Glutamatergic neuron (in vitro differentiated cells): ENCODE results near the gene NOXO1. TPM values are rescaled to one million over a fixed set of nuclear protein-coding genes. Genes with fewer than 3 reads are reported as not detected.
A peak's percentile ranks its signal among the peaks of the same experiment; 100 is the strongest.

ENCODE experiments used
- DNase-seq: peaks from one replicate; pipeline ENCODE4 v3.0.0; 2022
- H3K27ac Mint-ChIP-seq: one replicate; pipeline ENCODE4 v1.8.0; 2020; ENCODE audit warnings: mild to moderate bottlenecking, mixed read lengths, inconsistent platforms; ENCODE audit not compliant: unreplicated experiment
- H3K27me3 Mint-ChIP-seq: one replicate; pipeline ENCODE4 v1.8.0; 2020; ENCODE audit warnings: mild to moderate bottlenecking, moderate library complexity, mixed read lengths, inconsistent platforms; ENCODE audit not compliant: unreplicated experiment
- H3K36me3 Mint-ChIP-seq: one replicate; pipeline ENCODE4 v1.8.0; 2020; ENCODE audit warnings: mild to moderate bottlenecking, mixed read lengths, inconsistent platforms; ENCODE audit not compliant: unreplicated experiment
- H3K4me1 Mint-ChIP-seq: one replicate; pipeline ENCODE4 v1.8.0; 2020; ENCODE audit warnings: mild to moderate bottlenecking, low read depth, mixed read lengths, inconsistent platforms; ENCODE audit not compliant: unreplicated experiment
- H3K4me3 Mint-ChIP-seq: one replicate; pipeline ENCODE4 v1.8.0; 2020; ENCODE audit warnings: mild to moderate bottlenecking, mixed read lengths, inconsistent platforms; ENCODE audit not compliant: unreplicated experiment
- H3K9me3 Mint-ChIP-seq: one replicate; pipeline ENCODE4 v1.8.0; 2020; ENCODE audit warnings: mild to moderate bottlenecking, moderate library complexity, mixed read lengths, inconsistent platforms; ENCODE audit not compliant: unreplicated experiment
- CTCF ChIP-seq: fragments of 200-600 bp; sonication (generic); IDR thresholded peaks from one replicate; pipeline ENCODE4 v1.5.0; 2021; ENCODE audit not compliant: partially characterized antibody, unreplicated experiment
- total RNA-seq: library from RNA; stranded (reverse); fragmentation: NEBNext Ultra II Directional; extraction: Animal tissue kit (Norgen Biotek cat#: 25700); gene quantifications from one replicate; pipeline ENCODE4 v1.2.1, GENCODE V29; 2021; ENCODE audit not compliant: unreplicated experiment

Gene NOXO1
- total RNA-seq, 1 donor from 2014 or later = 1.3 TPM

GRCh38 chr16:1979271-1980029 lies 1.8 kb downstream of the NOXO1 start:
- H3K9me3 Mint-ChIP-seq = peaks cover 2% of the 10 kb centered on the region
- peak overlapping the region; percentile 30 for H3K4me3 Mint-ChIP-seq
- H3K36me3 Mint-ChIP-seq = no peaks in the 10 kb centered on the region
- peaks cover 16% of the 10 kb centered on the region for H3K4me1 Mint-ChIP-seq
- H3K27ac Mint-ChIP-seq = no peak overlapping the region
- DNase-seq = no peak
- no peak for TF ChIP-seq CTCF
- H3K27me3 Mint-ChIP-seq = peaks cover 8% of the 10 kb centered on the region

GRCh38 chr16:1978476-1979120 lies 2.7 kb downstream of the NOXO1 start:
- DNase-seq = no peak
- H3K36me3 Mint-ChIP-seq = no peaks in the 10 kb centered on the region
- peaks cover 8% of the 10 kb centered on the region for H3K27me3 Mint-ChIP-seq
- no peak overlapping the region for H3K27ac Mint-ChIP-seq
- H3K4me1 Mint-ChIP-seq = peaks cover 16% of the 10 kb centered on the region
- TF ChIP-seq CTCF = no peak
- no peak overlapping the region for H3K4me3 Mint-ChIP-seq
- H3K9me3 Mint-ChIP-seq = peaks cover 2% of the 10 kb centered on the region

GRCh38 chr16:1977875-1978268 lies 3.4 kb downstream of the NOXO1 start:
- Mint-ChIP-seq H3K27me3 (peaks cover 6% of the 10 kb centered on the region), H3K27ac (no peak overlapping the region), H3K9me3 (peaks cover 2% of the 10 kb centered on the region), H3K4me1 (peaks cover 12% of the 10 kb centered on the region), H3K36me3 (no peaks in the 10 kb centered on the region), H3K4me3 (no peak overlapping the region)
- no peak for TF ChIP-seq CTCF
- DNase-seq = no peak

GRCh38 chr16:1976951-1977874 lies 4.1 kb downstream of the NOXO1 start:
- TF ChIP-seq CTCF = no peak
- H3K36me3 Mint-ChIP-seq = no peaks in the 10 kb centered on the region
- peaks cover 4% of the 10 kb centered on the region for H3K27me3 Mint-ChIP-seq
- no peak for DNase-seq
- H3K4me3 Mint-ChIP-seq = no peak overlapping the region
- H3K9me3 Mint-ChIP-seq = peaks cover 2% of the 10 kb centered on the region
- H3K27ac Mint-ChIP-seq = no peak overlapping the region
- peaks cover 6% of the 10 kb centered on the region for H3K4me1 Mint-ChIP-seq

GRCh38 chr16:1976216-1976520 lies 5.1 kb downstream of the NOXO1 start:
- TF ChIP-seq CTCF = no peak
- Mint-ChIP-seq H3K4me1 (peaks cover 3% of the 10 kb centered on the region), H3K9me3 (peaks cover 8% of the 10 kb centered on the region), H3K4me3 (no peak overlapping the region), H3K36me3 (no peaks in the 10 kb centered on the region), H3K27ac (no peak overlapping the region), H3K27me3 (peaks cover 6% of the 10 kb centered on the region)
- no peak for DNase-seq
